CD4-positive, alpha-beta T cell (primary cell): ENCODE results near the gene WDR93. TPM values are rescaled to one million over a fixed set of nuclear protein-coding genes. Genes with fewer than 3 reads are reported as not detected.
A peak's percentile ranks its signal among the peaks of the same experiment; 100 is the strongest.

Source experiments
- ATAC-seq: fragments of 200-7000 bp; cut with Tn5 transposase; one replicate; pipeline ENCODE4 v1.10.0; 2022; ENCODE audit warnings: mild to moderate bottlenecking; ENCODE audit not compliant: poor library complexity
- CTCF ChIA-PET: fragments of 350-600 bp; sonication (Branson Sonifier 250); formaldehyde crosslinking; loops from one replicate; lab custom pipeline; 2021; ENCODE audit warnings: antibody characterized with exemption, inconsistent platforms; lab: Charles Lee
- POLR2A ChIA-PET: fragments of 350-600 bp; sonication (Branson Sonifier 250); formaldehyde crosslinking; loops from one replicate; lab custom pipeline; 2021; ENCODE audit warnings: antibody characterized with exemption, inconsistent platforms; lab: Charles Lee
- DNase-seq, 14 experiments: peaks; one replicate each; pipeline ENCODE4 v3.0.0-alpha.2; 2013 to 2020; ENCODE audit warnings: mixed read lengths in 2 of 14
- H3K27ac ChIP-seq, 2 donors: one replicate each; pipeline versions ENCODE4 v1.5.1 to v1.7.0; 2013; ENCODE audit warnings: low read length in 2 of 2, low read depth in 1 of 2, mild to moderate bottlenecking in 1 of 2
- H3K27me3 ChIP-seq, 2 experiments: 1 replicate in 1 of 2; 2 replicates in 1 of 2; pipeline versions ENCODE4 v1.6.1 to v1.7.0; 2013; ENCODE audit warnings: low read length in 2 of 2, control low read depth in 1 of 2, mild to moderate bottlenecking in 1 of 2, moderate library complexity in 1 of 2; ENCODE audit not compliant: insufficient read depth in 2 of 2, control insufficient read depth in 1 of 2
- H3K36me3 ChIP-seq: one replicate; pipeline ENCODE4 v1.6.1; 2013; ENCODE audit warnings: low read length, control low read depth; ENCODE audit not compliant: insufficient read depth
- H3K4me1 ChIP-seq: one replicate; pipeline ENCODE4 v1.6.1; 2013; ENCODE audit warnings: low read length, control low read depth; ENCODE audit not compliant: insufficient read depth
- H3K4me3 ChIP-seq: one replicate; pipeline ENCODE4 v1.5.1; 2013; ENCODE audit warnings: mild to moderate bottlenecking, low read length, moderate library complexity
- H3K9me3 ChIP-seq, 2 experiments: 1 replicate in 1 of 2; 2 replicates in 1 of 2; pipeline versions ENCODE4 v1.6.1 to v1.7.0; 2013; ENCODE audit warnings: low read length in 2 of 2, mild to moderate bottlenecking in 2 of 2, control low read depth in 1 of 2, moderate library complexity in 1 of 2; ENCODE audit not compliant: control insufficient read depth in 1 of 2, insufficient read depth in 1 of 2
- H3K27ac Mint-ChIP-seq: one replicate; pipeline ENCODE4 v1.8.0; 2020; ENCODE audit warnings: mixed read lengths
- H3K27me3 Mint-ChIP-seq: one replicate; pipeline ENCODE4 v1.8.0; 2021; ENCODE audit warnings: mixed read lengths
- H3K36me3 Mint-ChIP-seq: one replicate; pipeline ENCODE4 v1.8.0; 2021; ENCODE audit warnings: low read depth, mixed read lengths
- H3K4me1 Mint-ChIP-seq: one replicate; pipeline ENCODE4 v1.8.0; 2021; ENCODE audit warnings: low read depth, mixed read lengths
- H3K4me3 Mint-ChIP-seq: one replicate; pipeline ENCODE4 v1.8.0; 2020; ENCODE audit warnings: mild to moderate bottlenecking, mixed read lengths
- H3K9me3 Mint-ChIP-seq: one replicate; pipeline ENCODE4 v1.8.0; 2020; ENCODE audit warnings: mixed read lengths
- CTCF ChIP-seq: fragments of 200-600 bp; IDR thresholded peaks from one replicate; pipeline ENCODE4 v1.8.0; 2022; ENCODE audit warnings: antibody characterized with exemption, mild to moderate bottlenecking
- intact Hi-C, 2 experiments: fragments of 100-400 bp; cut with DNase I in 1 of 2; cut with micrococcal nuclease in 1 of 2; formaldehyde crosslinking; loops; one replicate each; pipeline versions ENCODE4 v1.15.1 to v1.9.0; 2023 to 2025; cut with DNase I, micrococcal nuclease
- total RNA-seq, 174 experiments: library from RNA in 2 of 174; stranded (reverse) in 2 of 174; gene quantifications; one replicate each; pipeline ENCODE4 v1.2.3 and lab custom pipeline; 2021 to 2026

WDR93 gene
- total RNA-seq, 2 experiments from 2014 or later: not detected

- no peak overlapping the region for H3K27ac Mint-ChIP-seq
- no peak for DNase-seq
- Histone ChIP-seq H3K4me3 (no peak overlapping the region), H3K27ac (no peak overlapping the region), H3K4me1 (peaks cover 4% of the 10 kb centered on the region), H3K36me3 (no peaks in the 10 kb centered on the region), H3K9me3 (no peaks in the 10 kb centered on the region), H3K27me3 (no peaks in the 10 kb centered on the region)
- intact Hi-C loops: loop anchor here in 1 of 2 experiments (5.0 kb wide), 3 partner anchors 101 to 326 kb away; no protein-coding TSS in a partner anchor
- ChIA-PET CTCF (interaction anchor here (0.8 to 2.7 kb wide), 4 partner anchors 11 to 114 kb away, joined by 4 to 11 read pairs (median 5); partner anchors contain the start of gene MESP1), POLR2A (interaction anchor here (1.1 kb wide), 1 partner anchor 325 kb away, joined by 3 read pairs; no protein-coding TSS in a partner anchor)
- no peaks in the 10 kb centered on the region for H3K9me3 Mint-ChIP-seq
- no peak for ATAC-seq
- H3K4me1 Mint-ChIP-seq: no peaks in the 10 kb centered on the region
- H3K36me3 Mint-ChIP-seq: no peaks in the 10 kb centered on the region
- TF ChIP-seq CTCF: peak; percentile 38
- no peaks in the 10 kb centered on the region for H3K27me3 Mint-ChIP-seq
- no peak overlapping the region for H3K4me3 Mint-ChIP-seq
Observed at GRCh38 chr15:89761009-89761831, 70.6 kb downstream of the WDR93 start.

GRCh38 chr15:89761929-89762328, 71.3 kb downstream of the WDR93 start:
- Mint-ChIP-seq H3K27me3 (no peaks in the 10 kb centered on the region), H3K36me3 (no peaks in the 10 kb centered on the region), H3K4me1 (no peaks in the 10 kb centered on the region), H3K27ac (no peak overlapping the region), H3K4me3 (no peak overlapping the region), H3K9me3 (no peaks in the 10 kb centered on the region)
- no peak for TF ChIP-seq CTCF
- Histone ChIP-seq H3K4me3 (no peak overlapping the region), H3K27ac (no peak overlapping the region), H3K36me3 (no peaks in the 10 kb centered on the region), H3K9me3 (no peaks in the 10 kb centered on the region), H3K4me1 (peaks cover 4% of the 10 kb centered on the region), H3K27me3 (no peaks in the 10 kb centered on the region)
- DNase-seq (no peak), ATAC-seq (no peak)
- ChIA-PET POLR2A (no interaction called here), CTCF (interaction anchor here (2.7 kb wide), 1 partner anchor 11 kb away, joined by 11 read pairs; the partner anchor contains the start of gene MESP1)
- intact Hi-C loops: loop anchor here in 1 of 2 experiments (5.0 kb wide), 3 partner anchors 100 to 325 kb away; no protein-coding TSS in a partner anchor

GRCh38 chr15:89765694-89766093, 75.1 kb downstream of the WDR93 start:
- no peak for TF ChIP-seq CTCF
- Mint-ChIP-seq H3K4me3 (no peak overlapping the region), H3K27me3 (no peaks in the 10 kb centered on the region), H3K4me1 (no peaks in the 10 kb centered on the region), H3K36me3 (no peaks in the 10 kb centered on the region), H3K27ac (no peak overlapping the region), H3K9me3 (no peaks in the 10 kb centered on the region)
- Histone ChIP-seq H3K4me1 (peaks cover under 1% of the 10 kb centered on the region), H3K27ac (no peak overlapping the region), H3K27me3 (no peaks in the 10 kb centered on the region), H3K36me3 (no peaks in the 10 kb centered on the region), H3K4me3 (no peak overlapping the region), H3K9me3 (no peaks in the 10 kb centered on the region)
- ATAC-seq: no peak
- DNase-seq: no peak
- ChIA-PET CTCF (no interaction called here), POLR2A (no interaction called here)
- intact Hi-C loops: no loop called here
